Measurements from ENCODE around the gene PDSS1. TPM values are rescaled to one million over a fixed set of nuclear protein-coding genes. Genes with fewer than 3 reads are reported as not detected.

Gene PDSS1
- polyA plus RNA-seq, 1 of the 3 experiments (the other 2 are of a cell fraction), result 14.9 TPM

DNA sequence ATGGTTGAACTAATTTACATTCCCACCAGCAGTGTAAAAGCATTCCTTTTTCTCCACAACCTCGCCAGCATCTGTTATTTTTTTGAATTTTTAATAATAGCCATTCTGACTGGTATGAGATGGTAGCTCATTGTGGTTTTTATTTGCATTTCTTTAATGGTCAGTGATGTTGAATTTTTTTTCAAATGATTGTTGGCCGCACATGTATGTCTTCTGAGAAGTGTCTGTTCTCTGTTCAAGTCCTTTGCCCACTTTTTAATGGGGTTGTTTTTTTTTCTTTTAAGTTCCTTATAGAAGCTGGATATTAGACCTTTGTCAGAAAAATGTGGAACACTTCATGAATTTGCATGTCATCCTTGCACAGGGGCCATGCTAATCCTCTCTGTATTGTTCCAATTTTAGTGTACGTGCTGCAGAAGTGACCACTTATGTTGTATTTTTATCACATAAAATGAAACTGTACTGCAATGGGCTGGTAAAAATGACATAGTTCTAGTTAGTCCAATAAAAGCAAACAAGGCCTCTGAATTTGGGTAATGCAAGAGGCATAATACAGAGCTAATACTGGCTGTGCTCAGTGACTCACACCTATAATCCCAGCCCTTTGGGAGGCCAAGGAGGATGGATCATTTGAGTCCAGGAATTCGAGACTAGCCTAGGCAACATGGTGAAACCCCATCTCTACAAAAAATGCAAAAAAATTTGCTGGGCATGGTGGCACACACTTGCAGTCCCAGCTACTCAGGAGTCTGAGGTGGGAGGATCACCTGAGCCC lies 92.9 kb downstream of the PDSS1 start:
- no peak for DNase-seq
- ChIA-PET CTCF (interaction anchor here (1.3 kb wide), 1 partner anchor 64 kb away, joined by 3 read pairs; no protein-coding TSS in a partner anchor), POLR2A (no interaction called here)
- Histone ChIP-seq H3K4me2 (no peak overlapping the region), H3K9me3 (no peaks in the 10 kb centered on the region; the same call in 1 of the 2 replicates), H4K20me1 (ENCODE audit: insufficient read depth) (peaks cover 27% of the 10 kb centered on the region), H3K27me3 (ENCODE audit: insufficient read depth) (no peaks in the 10 kb centered on the region), H3K4me1 (ENCODE audit: control insufficient read depth in 1 of 2, insufficient read depth in 2 of 2, low read depth in 1 of 2, low read length in 1 of 2) (0 out of 4 replicates have a peak, but pooled peaks cover 0 to 4% of the 10 kb centered on the region in 2 experiments), H3K36me3 (replicated peaks in 1 of 2; ENCODE audit: control insufficient read depth in 1 of 2, insufficient read depth in 2 of 2, low read length in 1 of 2) (peaks cover 0 to under 1% of the 10 kb centered on the region in 2 experiments), H3F3A (replicated peaks; ENCODE audit: insufficient read depth) (peaks cover 10% of the 10 kb centered on the region), H2AFZ (ENCODE audit: low read depth) (no peak overlapping the region), H3K27ac (ENCODE audit: low read depth in 2 of 2, low read length in 1 of 2) (no peak overlapping the region), H3K9ac (no peak overlapping the region), H3K4me3 (ENCODE audit: low read depth in 2 of 2, low read length in 1 of 2) (no peak overlapping the region), H3K9me2 (no peaks in the 10 kb centered on the region), H3K79me2 (ENCODE audit: insufficient read depth) (peaks cover 74% of the 10 kb centered on the region)
- WGBS (ENCODE audit: low lambda C conversion rate), result 97% methylated on average over 4 of the region's 4 CpGs
- no peak for TF ChIP-seq CHD2 (IDR thresholded peaks at IDR 0.05; ENCODE audit: low read length, partially characterized antibody)
- no peak for TF ChIP-seq NRF1 (IDR thresholded peaks at IDR 0.05; ENCODE audit: low read depth, low read length)
- TF ChIP-seq EZH2phosphoT487 (IDR thresholded peaks at IDR 0.05; ENCODE audit: borderline replicate concordance, low read depth), result no peak
- no peak for TF ChIP-seq IRF3 (IDR thresholded peaks at IDR 0.05; ENCODE audit: low read depth, low read length)
- no peak for TF ChIP-seq TAF1 (IDR thresholded peaks at IDR 0.05; ENCODE audit: borderline replicate concordance, low read depth, low read length)
- TF ChIP-seq RFX5 (IDR thresholded peaks at IDR 0.05; ENCODE audit: low read length), result no peak
- TF ChIP-seq, protein P1, sequence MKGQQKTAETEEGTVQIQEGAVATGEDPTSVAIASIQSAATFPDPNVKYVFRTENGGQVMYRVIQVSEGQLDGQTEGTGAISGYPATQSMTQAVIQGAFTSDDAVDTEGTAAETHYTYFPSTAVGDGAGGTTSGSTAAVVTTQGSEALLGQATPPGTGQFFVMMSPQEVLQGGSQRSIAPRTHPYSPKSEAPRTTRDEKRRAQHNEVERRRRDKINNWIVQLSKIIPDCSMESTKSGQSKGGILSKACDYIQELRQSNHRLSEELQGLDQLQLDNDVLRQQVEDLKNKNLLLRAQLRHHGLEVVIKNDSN (IDR thresholded peaks at IDR 0.05; ENCODE audit: borderline replicate concordance, low read depth), result no peak
- no peak for TF ChIP-seq TCF12 (IDR thresholded peaks at IDR 0.05)
- TF ChIP-seq, protein P2, sequence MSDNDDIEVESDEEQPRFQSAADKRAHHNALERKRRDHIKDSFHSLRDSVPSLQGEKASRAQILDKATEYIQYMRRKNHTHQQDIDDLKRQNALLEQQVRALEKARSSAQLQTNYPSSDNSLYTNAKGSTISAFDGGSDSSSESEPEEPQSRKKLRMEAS (IDR thresholded peaks at IDR 0.05; ENCODE audit: low read depth), result no peak
- TF ChIP-seq ELF1 (IDR thresholded peaks at IDR 0.05), result no peak
- no peak for TF ChIP-seq EP300 (IDR thresholded peaks at IDR 0.05; ENCODE audit: borderline replicate concordance in 1 of 2, low read depth in 1 of 2, low read length in 1 of 2)
- TF ChIP-seq PBX3 (IDR thresholded peaks at IDR 0.05), result no peak
- TF ChIP-seq, protein P3, sequence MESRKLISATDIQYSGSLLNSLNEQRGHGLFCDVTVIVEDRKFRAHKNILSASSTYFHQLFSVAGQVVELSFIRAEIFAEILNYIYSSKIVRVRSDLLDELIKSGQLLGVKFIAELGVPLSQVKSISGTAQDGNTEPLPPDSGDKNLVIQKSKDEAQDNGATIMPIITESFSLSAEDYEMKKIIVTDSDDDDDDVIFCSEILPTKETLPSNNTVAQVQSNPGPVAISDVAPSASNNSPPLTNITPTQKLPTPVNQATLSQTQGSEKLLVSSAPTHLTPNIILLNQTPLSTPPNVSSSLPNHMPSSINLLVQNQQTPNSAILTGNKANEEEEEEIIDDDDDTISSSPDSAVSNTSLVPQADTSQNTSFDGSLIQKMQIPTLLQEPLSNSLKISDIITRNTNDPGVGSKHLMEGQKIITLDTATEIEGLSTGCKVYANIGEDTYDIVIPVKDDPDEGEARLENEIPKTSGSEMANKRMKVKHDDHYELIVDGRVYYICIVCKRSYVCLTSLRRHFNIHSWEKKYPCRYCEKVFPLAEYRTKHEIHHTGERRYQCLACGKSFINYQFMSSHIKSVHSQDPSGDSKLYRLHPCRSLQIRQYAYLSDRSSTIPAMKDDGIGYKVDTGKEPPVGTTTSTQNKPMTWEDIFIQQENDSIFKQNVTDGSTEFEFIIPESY (IDR thresholded peaks at IDR 0.05; ENCODE audit: borderline replicate concordance, low read depth), result no peak
- TF ChIP-seq RCOR1 (IDR thresholded peaks at IDR 0.05; ENCODE audit: low read length), result no peak
- TF ChIP-seq MEF2A (IDR thresholded peaks at IDR 0.05; ENCODE audit: borderline replicate concordance, low read depth), result no peak
- TF ChIP-seq GATA2 (CRISPR knock-in tag; IDR thresholded peaks at IDR 0.05), result no peak
- no peak for TF ChIP-seq CTCF (IDR thresholded peaks at IDR 0.05)
- no peak for TF ChIP-seq POLR2AphosphoS5 (IDR thresholded peaks at IDR 0.05; ENCODE audit: low read depth, low read length)
- TF ChIP-seq FOSL2 (IDR thresholded peaks at IDR 0.05; ENCODE audit: borderline replicate concordance, low read depth), result no peak
- no peak for TF ChIP-seq SIN3A (IDR thresholded peaks at IDR 0.05; ENCODE audit: borderline replicate concordance, low read depth, low read length)

Data from SK-N-SH (cell line).